BJ (cell line): ENCODE measurements around the gene C1orf56. TPM values are rescaled to one million over a fixed set of nuclear protein-coding genes. Genes with fewer than 3 reads are reported as not detected.

Source experiments
- CTCF ChIA-PET: fragments of 350-600 bp; formaldehyde crosslinking; extraction: SDS; loops from one replicate; lab custom pipeline; 2021; ENCODE audit warnings: antibody characterized with exemption, inconsistent platforms; lab: Yijun Ruan, JAX
- POLR2A ChIA-PET: fragments of 300-600 bp; sonication (Branson Sonifier 250); formaldehyde crosslinking; extraction: SDS; loops from one replicate; lab custom pipeline; 2021; ENCODE audit warnings: antibody characterized with exemption; lab: Charles Lee
- DNase-seq: peaks from one replicate; pipeline ENCODE4 v3.0.0-alpha.2; 2011; ENCODE audit warnings: low read depth
- H3K27me3 ChIP-seq: 2 replicates; pipeline ENCODE4 v1.6.0; 2011; ENCODE audit warnings: low read length; ENCODE audit not compliant: control insufficient read depth, insufficient read depth
- H3K36me3 ChIP-seq: 2 replicates; pipeline ENCODE4 v1.5.1; 2011; ENCODE audit warnings: low read length; ENCODE audit not compliant: control insufficient read depth, insufficient read depth
- H3K4me3 ChIP-seq: 2 replicates; pipeline ENCODE4 v1.5.1; 2011; ENCODE audit warnings: low read depth, mild to moderate bottlenecking, control low read depth, low read length
- CTCF ChIP-seq: IDR thresholded peaks from 2 replicates; pipeline ENCODE4 v1.5.1; 2011; ENCODE audit warnings: low read depth, mild to moderate bottlenecking, control low read depth, inconsistent platforms, low read length, moderate library complexity; ENCODE audit not compliant: insufficient read depth
- polyA plus RNA-seq: library from polyadenylated mRNA; depleted of rRNA; stranded (reverse); fragments of >200 nt; gene quantifications from 2 replicates; pipeline ENCODE4 v1.2.3, GENCODE V29; 2011

C1orf56 gene
- polyA plus RNA-seq, 1 experiment, result 2.0 TPM

- ChIA-PET POLR2A (no interaction called here), CTCF (interaction anchor here (0.9 kb wide), 1 partner anchor 50 kb away, joined by 3 read pairs; no protein-coding TSS in a partner anchor)
- H3K27me3 ChIP-seq, result no peaks in the 10 kb centered on the region
- H3K4me3 ChIP-seq, result no peak overlapping the region
- DNase-seq, result no peak
- peaks cover 21% of the 10 kb centered on the region for H3K36me3 ChIP-seq
- TF ChIP-seq CTCF, result no peak
Measured at GRCh38 chr1:151055581-151055980, 8.0 kb downstream of the C1orf56 start.

- Histone ChIP-seq H3K4me3 (no peak overlapping the region), H3K36me3 (peaks cover 21% of the 10 kb centered on the region), H3K27me3 (no peaks in the 10 kb centered on the region)
- TF ChIP-seq CTCF, result no peak
- ChIA-PET CTCF (no interaction called here), POLR2A (no interaction called here)
- DNase-seq, result no peak
Measured at GRCh38 chr1:151056149-151056548, 8.6 kb downstream of the C1orf56 start.

- H3K4me3 ChIP-seq, result peak overlapping the region; percentile 88
- H3K36me3 ChIP-seq, result peaks cover 15% of the 10 kb centered on the region
- DNase-seq, result no peak
- no peaks in the 10 kb centered on the region for H3K27me3 ChIP-seq
- POLR2A ChIA-PET, result interaction anchor here (0.6 kb wide), 2 partner anchors 41 to 193 kb away, joined by 3 to 13 read pairs; no protein-coding TSS in a partner anchor
- TF ChIP-seq CTCF, result no peak
- CTCF ChIA-PET, result interaction anchor here (0.8 to 2.5 kb wide), 8 partner anchors 9 to 258 kb away, joined by 3 to 15 read pairs (median 4); partner anchors contain the start of genes C1orf56, GABPB2 and MINDY1
Measured at GRCh38 chr1:151058692-151059091, 11.1 kb downstream of the C1orf56 start.

- no peak for DNase-seq
- peak within 1 kb of the TSS; percentile 88 for H3K4me3 ChIP-seq
- peaks cover 11% of the 10 kb centered on the region for H3K36me3 ChIP-seq
- peak; percentile 87 for TF ChIP-seq CTCF
- ChIA-PET CTCF (interaction anchor here (0.8 to 2.5 kb wide), 8 partner anchors 8 to 257 kb away, joined by 3 to 15 read pairs (median 4); partner anchors contain the start of genes C1orf56, GABPB2 and MINDY1), POLR2A (no interaction called here)
- no peaks in the 10 kb centered on the region for H3K27me3 ChIP-seq
Measured at GRCh38 chr1:151059109-151060006, 11.8 kb downstream of the C1orf56 start, which contains the start of gene CDC42SE1. TSS of gene CDC42SE1 (minus strand) at chr1:151059622. CDS start at chr1:151055730, 3,892 bp downstream.
